DOHH2 (cell line): ENCODE results near the gene RAPGEF5.

Experiments used
- H3F3A ChIP-seq: fragments of 200-600 bp; sonication (generic), shearing (Covaris generic); 2 replicates; pipeline ENCODE4 v1.6.0; 2016; ENCODE audit warnings: antibody characterized with exemption, mild to moderate bottlenecking; ENCODE audit not compliant: control insufficient read depth, insufficient read depth
- H3K27ac ChIP-seq: fragments of 200-600 bp; sonication (generic); 2 replicates; pipeline ENCODE4 v1.5.1; 2014; ENCODE audit warnings: low read depth, mild to moderate bottlenecking, low read length, moderate library complexity
- H3K27me3 ChIP-seq: fragments of 200-600 bp; sonication (generic); 2 replicates; pipeline ENCODE4 v1.6.1; 2014; ENCODE audit warnings: mild to moderate bottlenecking, low read length, mixed read lengths; ENCODE audit not compliant: control insufficient read depth
- H3K36me3 ChIP-seq: fragments of 200-600 bp; sonication (generic); 2 replicates; pipeline ENCODE4 v1.6.1; 2014; ENCODE audit warnings: mild to moderate bottlenecking, low read length, moderate library complexity, mixed read lengths; ENCODE audit not compliant: control insufficient read depth
- H3K4me1 ChIP-seq: fragments of 200-600 bp; sonication (generic); 2 replicates; pipeline ENCODE4 v1.6.1; 2014; ENCODE audit warnings: mild to moderate bottlenecking, low read length, mixed read lengths; ENCODE audit not compliant: control insufficient read depth
- H3K4me2 ChIP-seq: fragments of 200-600 bp; sonication (generic); 2 replicates; pipeline ENCODE4 v1.6.0; 2014; ENCODE audit warnings: mild to moderate bottlenecking, low read length, moderate library complexity
- H3K4me3 ChIP-seq: fragments of 200-600 bp; sonication (generic); 2 replicates; pipeline ENCODE4 v1.5.1; 2014; ENCODE audit warnings: mild to moderate bottlenecking, low read length, mixed read lengths
- H3K79me2 ChIP-seq: fragments of 200-600 bp; sonication (generic); 2 replicates; pipeline ENCODE4 v1.6.1; 2014; ENCODE audit warnings: mild to moderate bottlenecking, low read length, mixed read lengths; ENCODE audit not compliant: control insufficient read depth
- H3K9me2 ChIP-seq: fragments of 200-600 bp; sonication (generic); replicated peaks from 2 replicates; pipeline ENCODE4 v1.6.1; 2014; ENCODE audit warnings: mild to moderate bottlenecking, low read length, mixed read lengths; ENCODE audit not compliant: control insufficient read depth
- H3K9me3 ChIP-seq: fragments of 200-600 bp; sonication (generic); 2 replicates; pipeline ENCODE4 v1.6.1; 2014; ENCODE audit warnings: antibody characterized with exemption, low read length, mixed read lengths; ENCODE audit not compliant: control insufficient read depth, insufficient read depth
- H4K20me1 ChIP-seq: fragments of 200-600 bp; sonication (generic); 2 replicates; pipeline ENCODE4 v1.6.0; 2014; ENCODE audit warnings: low read depth, mild to moderate bottlenecking, antibody characterized with exemption, low read length, moderate library complexity; ENCODE audit not compliant: control insufficient read depth, insufficient read depth
- EZH2phosphoT487 ChIP-seq: fragments of 200-600 bp; sonication (generic); IDR thresholded peaks from 2 replicates; pipeline ENCODE4 v1.6.1; 2017; ENCODE audit warnings: borderline replicate concordance, mild to moderate bottlenecking, antibody characterized with exemption, low read length, moderate library complexity, mixed read lengths
- TF ChIP-seq, protein P1 (sequence below): fragments of 200-600 bp; sonication (generic); IDR thresholded peaks from one replicate; pipeline ENCODE4 v1.5.1; 2014; ENCODE audit warnings: antibody characterized with exemption, mild to moderate bottlenecking, low read depth, low read length; ENCODE audit not compliant: poor library complexity, severe bottlenecking

The RAPGEF5 gene

DNA sequence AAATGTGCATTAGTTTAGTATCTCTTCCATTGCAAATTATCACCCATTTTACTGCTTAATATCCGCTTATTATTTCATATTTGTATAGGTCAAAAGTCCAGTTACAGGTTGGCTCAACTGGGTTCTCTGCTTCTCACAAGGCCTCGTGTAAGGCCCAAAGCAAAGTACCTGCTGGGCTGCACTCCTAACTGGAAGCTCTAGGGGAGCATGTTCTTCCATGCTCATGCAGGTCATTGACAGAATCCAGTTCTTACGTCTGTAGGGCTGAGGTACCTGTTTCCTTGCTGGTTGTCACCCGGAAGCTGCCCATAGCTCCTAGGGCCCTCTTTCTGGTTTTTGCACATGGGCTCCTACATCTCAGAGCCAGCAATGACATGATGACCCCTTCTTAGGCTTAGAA lies 79.6 kb downstream of the RAPGEF5 start:
- Histone ChIP-seq H3K9me3 (no peaks in the 10 kb centered on the region), H3F3A (peaks cover 49% of the 10 kb centered on the region), H3K27ac (no peak overlapping the region), H3K79me2 (peaks cover 95% of the 10 kb centered on the region), H3K4me1 (peaks cover 24% of the 10 kb centered on the region), H3K4me2 (no peak overlapping the region), H3K27me3 (no peaks in the 10 kb centered on the region), H3K4me3 (no peak overlapping the region), H4K20me1 (peaks cover 15% of the 10 kb centered on the region; the same call in 1 of the 2 replicates), H3K36me3 (peaks cover 95% of the 10 kb centered on the region), H3K9me2 (no peaks in the 10 kb centered on the region)
- TF ChIP-seq, protein P1, sequence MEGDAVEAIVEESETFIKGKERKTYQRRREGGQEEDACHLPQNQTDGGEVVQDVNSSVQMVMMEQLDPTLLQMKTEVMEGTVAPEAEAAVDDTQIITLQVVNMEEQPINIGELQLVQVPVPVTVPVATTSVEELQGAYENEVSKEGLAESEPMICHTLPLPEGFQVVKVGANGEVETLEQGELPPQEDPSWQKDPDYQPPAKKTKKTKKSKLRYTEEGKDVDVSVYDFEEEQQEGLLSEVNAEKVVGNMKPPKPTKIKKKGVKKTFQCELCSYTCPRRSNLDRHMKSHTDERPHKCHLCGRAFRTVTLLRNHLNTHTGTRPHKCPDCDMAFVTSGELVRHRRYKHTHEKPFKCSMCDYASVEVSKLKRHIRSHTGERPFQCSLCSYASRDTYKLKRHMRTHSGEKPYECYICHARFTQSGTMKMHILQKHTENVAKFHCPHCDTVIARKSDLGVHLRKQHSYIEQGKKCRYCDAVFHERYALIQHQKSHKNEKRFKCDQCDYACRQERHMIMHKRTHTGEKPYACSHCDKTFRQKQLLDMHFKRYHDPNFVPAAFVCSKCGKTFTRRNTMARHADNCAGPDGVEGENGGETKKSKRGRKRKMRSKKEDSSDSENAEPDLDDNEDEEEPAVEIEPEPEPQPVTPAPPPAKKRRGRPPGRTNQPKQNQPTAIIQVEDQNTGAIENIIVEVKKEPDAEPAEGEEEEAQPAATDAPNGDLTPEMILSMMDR: no peak

DNA sequence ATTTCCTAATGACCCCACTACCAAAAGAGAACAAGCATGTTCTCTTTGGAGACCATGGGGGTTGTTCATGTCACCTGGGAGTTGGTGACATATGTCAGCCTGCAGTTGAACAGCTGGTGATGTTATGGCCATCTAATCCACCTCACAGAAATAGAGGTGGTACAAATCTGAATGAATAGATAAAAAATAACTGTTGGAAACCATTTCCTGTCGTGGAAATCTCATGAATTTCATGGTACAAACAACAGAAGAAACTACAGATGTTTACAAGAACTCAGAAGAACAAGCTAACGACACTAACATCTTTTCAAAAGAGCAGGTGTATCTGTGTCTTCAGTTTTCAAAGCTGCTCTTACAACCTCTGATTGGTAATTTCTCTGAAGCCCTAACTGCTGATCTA lies 81.3 kb downstream of the RAPGEF5 start:
- Histone ChIP-seq H3K27me3 (no peaks in the 10 kb centered on the region), H3K4me2 (no peak overlapping the region), H3K4me1 (peaks cover 35% of the 10 kb centered on the region), H3K79me2 (peaks cover 93% of the 10 kb centered on the region), H3K9me3 (no peaks in the 10 kb centered on the region), H3K27ac (no peak overlapping the region), H3K36me3 (peaks cover 94% of the 10 kb centered on the region), H3F3A (peaks cover 55% of the 10 kb centered on the region), H4K20me1 (peaks cover 15% of the 10 kb centered on the region; the same call in 1 of the 2 replicates), H3K4me3 (no peak overlapping the region), H3K9me2 (no peaks in the 10 kb centered on the region)
- TF ChIP-seq, protein P1: no peak
- TF ChIP-seq EZH2phosphoT487: no peak

DNA sequence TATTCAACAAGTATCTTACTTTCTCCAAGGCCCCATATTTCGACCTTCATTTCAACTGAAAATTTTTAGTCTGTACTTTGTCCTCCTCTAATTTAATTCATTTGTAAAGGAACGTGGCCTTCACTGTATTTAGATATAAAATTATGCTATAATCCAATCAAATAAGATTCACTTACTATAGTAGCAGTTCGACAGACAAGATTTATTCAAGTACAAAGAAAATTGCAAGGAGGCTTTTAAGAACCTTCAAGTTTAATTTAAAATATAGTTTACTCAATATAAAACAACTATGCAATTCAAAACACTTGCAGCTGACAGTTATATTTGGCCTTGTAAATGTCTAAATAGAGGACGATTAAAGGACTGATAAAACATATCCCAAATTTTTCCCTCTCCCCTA lies 85.6 kb downstream of the RAPGEF5 start:
- H3K9me3 ChIP-seq: no peaks in the 10 kb centered on the region
- peaks cover 28% of the 10 kb centered on the region for H4K20me1 ChIP-seq
- no peaks in the 10 kb centered on the region for H3K27me3 ChIP-seq
- peaks cover 93% of the 10 kb centered on the region for H3K36me3 ChIP-seq
- no peak overlapping the region for H3K4me2 ChIP-seq
- H3K4me3 ChIP-seq: no peak overlapping the region
- H3K27ac ChIP-seq: no peak overlapping the region; the same call in 1 of the 2 replicates
- peaks cover 91% of the 10 kb centered on the region for H3K79me2 ChIP-seq
- peaks cover 72% of the 10 kb centered on the region for H3F3A ChIP-seq
- no peak for TF ChIP-seq EZH2phosphoT487
- TF ChIP-seq, protein P1: no peak
- H3K4me1 ChIP-seq: peaks cover 48% of the 10 kb centered on the region
- no peaks in the 10 kb centered on the region for H3K9me2 ChIP-seq

DNA sequence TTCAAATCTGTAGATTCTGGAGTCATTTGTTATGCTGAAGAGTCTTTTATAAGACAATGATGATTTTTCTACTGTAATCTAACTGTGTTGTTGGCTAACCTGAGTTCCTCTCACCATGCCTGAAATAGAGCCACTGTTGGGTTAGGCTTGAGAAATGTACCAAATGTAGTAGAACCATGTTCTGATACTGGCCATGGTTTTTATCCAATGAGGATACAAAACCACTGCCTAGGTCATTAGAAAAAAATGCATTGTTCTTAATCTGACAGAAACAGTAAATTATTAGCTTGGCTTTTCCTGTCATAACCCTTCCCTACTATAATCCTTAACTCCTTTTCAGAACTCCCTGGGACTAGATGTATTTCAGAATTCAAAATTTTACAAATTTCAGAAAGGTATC lies 86.6 kb downstream of the RAPGEF5 start:
- H4K20me1 ChIP-seq: peaks cover 25% of the 10 kb centered on the region
- TF ChIP-seq, protein P1: no peak
- no peak for TF ChIP-seq EZH2phosphoT487
- H3K27me3 ChIP-seq: no peaks in the 10 kb centered on the region
- H3K4me3 ChIP-seq: no peak overlapping the region
- no peaks in the 10 kb centered on the region for H3K9me2 ChIP-seq
- peak overlapping the region; percentile 24; the same call in 1 of the 2 replicates for H3K27ac ChIP-seq
- H3F3A ChIP-seq: peaks cover 74% of the 10 kb centered on the region
- peaks cover 95% of the 10 kb centered on the region for H3K36me3 ChIP-seq
- H3K4me2 ChIP-seq: peak overlapping the region; percentile 2; the same call in 1 of the 2 replicates
- H3K79me2 ChIP-seq: peaks cover 94% of the 10 kb centered on the region
- no peaks in the 10 kb centered on the region for H3K9me3 ChIP-seq
- H3K4me1 ChIP-seq: peaks cover 44% of the 10 kb centered on the region
